HepG2 (cell line): Measurements from ENCODE around the gene OSER1. TPM values are rescaled to one million over a fixed set of nuclear protein-coding genes. Genes with fewer than 3 reads are reported as not detected.

Source experiments
- ASH2L ChIP-seq: fragments of 300-600, 200-600 bp; sonication (generic); IDR thresholded peaks from 2 replicates; pipeline ENCODE4 v1.7.0; 2017; ENCODE audit warnings: low read depth, mild to moderate bottlenecking, moderate library complexity, mixed read lengths, low read length; ENCODE audit not compliant: insufficient read length
- CEBPG ChIP-seq: IDR thresholded peaks from 2 replicates; pipeline ENCODE4 v1.6.1; 2016
- DMAP1 ChIP-seq: IDR thresholded peaks from 2 replicates; pipeline ENCODE4 v1.6.1; 2016
- EED ChIP-seq: sonication (generic); formaldehyde crosslinking; IDR thresholded peaks from 2 replicates; pipeline ENCODE4 v1.5.0; 2020; ENCODE audit warnings: mild to moderate bottlenecking, missing genetic modification reagents
- FOXK1 ChIP-seq: sonication (generic); formaldehyde crosslinking; IDR thresholded peaks from 2 replicates; pipeline ENCODE4 v1.4.0; 2020; ENCODE audit warnings: low read depth, missing genetic modification reagents, borderline replicate concordance
- GATAD2A ChIP-seq: IDR thresholded peaks from 2 replicates; pipeline ENCODE4 v1.6.1; 2016
- HNF4G ChIP-seq, 2 experiments: sonication (generic) in 1 of 2; formaldehyde crosslinking in 1 of 2; IDR thresholded peaks; 2 replicates each; pipeline versions ENCODE4 v1.4.0 to v1.6.1; 2011 to 2020; ENCODE audit warnings: borderline replicate concordance in 2 of 2, low read depth in 2 of 2, mild to moderate bottlenecking in 2 of 2, low read length in 1 of 2, missing genetic modification reagents in 1 of 2, moderate library complexity in 1 of 2
- IKZF4 ChIP-seq: sonication (generic); formaldehyde crosslinking; IDR thresholded peaks from 2 replicates; pipeline ENCODE4 v1.5.1; 2020; ENCODE audit warnings: borderline replicate concordance, mild to moderate bottlenecking, low read depth, missing genetic modification reagents; ENCODE audit errors: not compliant biosample characterization
- JDP2 ChIP-seq: sonication (generic); formaldehyde crosslinking; IDR thresholded peaks from 2 replicates; pipeline ENCODE4 v1.8.1; 2022; ENCODE audit warnings: missing genetic modification reagents, borderline replicate concordance
- KDM4B ChIP-seq: sonication (generic); formaldehyde crosslinking; IDR thresholded peaks from 2 replicates; pipeline ENCODE4 v1.4.0; 2020; ENCODE audit warnings: missing genetic modification reagents
- KLF12 ChIP-seq: sonication (generic); formaldehyde crosslinking; IDR thresholded peaks from 2 replicates; pipeline ENCODE4 v1.4.0; 2020; ENCODE audit warnings: missing genetic modification reagents, borderline replicate concordance
- MIXL1 ChIP-seq: IDR thresholded peaks from 2 replicates; pipeline ENCODE4 v1.6.1; 2016
- MXI1 ChIP-seq: IDR thresholded peaks from 3 replicates; pipeline ENCODE4 v1.6.1; 2012; ENCODE audit warnings: low read depth, low read length, inconsistent platforms, borderline replicate concordance
- MZF1 ChIP-seq: sonication (generic); formaldehyde crosslinking; IDR thresholded peaks from 2 replicates; pipeline ENCODE4 v1.8.1; 2023; ENCODE audit warnings: mild to moderate bottlenecking, missing genetic modification reagents, borderline replicate concordance
- NFYC ChIP-seq: IDR thresholded peaks from 2 replicates; pipeline ENCODE4 v1.6.1; 2016; ENCODE audit warnings: missing genetic modification reagents, missing compliant biosample characterization
- NR2F6 ChIP-seq, 2 experiments: IDR thresholded peaks; 2 replicates each; pipeline ENCODE4 v1.6.1; 2016; ENCODE audit warnings: antibody characterized with exemption in 1 of 2, mild to moderate bottlenecking in 1 of 2
- RXRB ChIP-seq: IDR thresholded peaks from 2 replicates; pipeline ENCODE4 v1.6.1; 2016; ENCODE audit warnings: borderline replicate concordance, missing genetic modification reagents, missing compliant biosample characterization
- SOX13 ChIP-seq, 3 experiments: fragments of 450-650 bp in 1 of 3; sonication (generic) in 1 of 3; formaldehyde crosslinking in 1 of 3; IDR thresholded peaks in 2 of 3; conservative IDR thresholded peaks in 1 of 3; 2 replicates each; pipeline versions ENCODE4 v1.5.0 to v1.6.1; 2016 to 2020; ENCODE audit warnings: antibody characterized with exemption in 1 of 3, mild to moderate bottlenecking in 1 of 3, missing compliant biosample characterization in 1 of 3, missing genetic modification reagents in 1 of 3, moderate library complexity in 1 of 3
- SP140L ChIP-seq: sonication (generic); formaldehyde crosslinking; IDR thresholded peaks from 2 replicates; pipeline ENCODE4 v1.4.0; 2020; ENCODE audit warnings: missing genetic modification reagents, borderline replicate concordance
- ZFP36L1 ChIP-seq: sonication (generic); formaldehyde crosslinking; IDR thresholded peaks from 2 replicates; pipeline ENCODE4 v1.8.0; 2022; ENCODE audit warnings: mild to moderate bottlenecking, missing genetic modification reagents, moderate library complexity
- ZNF138 ChIP-seq: sonication (generic); formaldehyde crosslinking; IDR thresholded peaks from 2 replicates; pipeline ENCODE4 v1.5.0; 2020; ENCODE audit warnings: mild to moderate bottlenecking, low read depth, missing genetic modification reagents
- ZNF589 ChIP-seq: sonication (generic); formaldehyde crosslinking; conservative IDR thresholded peaks from 2 replicates; pipeline ENCODE4 v1.8.0; 2022; ENCODE audit warnings: mild to moderate bottlenecking, moderate library complexity, missing genetic modification reagents
- ZSCAN12 ChIP-seq: sonication (generic); formaldehyde crosslinking; IDR thresholded peaks from 2 replicates; pipeline ENCODE4 v1.9.0; 2021; ENCODE audit warnings: mild to moderate bottlenecking, missing genetic modification reagents
- polyA plus RNA-seq, 8 experiments: library from polyadenylated mRNA; depleted of rRNA in 3 of 8; stranded (reverse) in 7 of 8; unstranded in 1 of 8; fragments of >200 nt; fragmentation: Illumina TruSeq in 4 of 8; extraction: Trizol in 4 of 8; gene quantifications; 2 replicates each; pipeline versions ENCODE4 v1.2.1 to v1.2.3, GENCODE V29; 2011 to 2016; ENCODE audit warnings: low read depth in 4 of 8, missing spikeins in 1 of 8, mixed read lengths in 1 of 8; ENCODE audit not compliant: insufficient read depth in 1 of 8
- total RNA-seq, 5 experiments: library from RNA; depleted of rRNA; stranded (reverse); fragments of >200 nt; fragmentation: Illumina TruSeq; extraction: Trizol; gene quantifications; 2 replicates each; pipeline ENCODE4 v1.2.3, GENCODE V29; 2016; ENCODE audit warnings: low read depth in 1 of 5
- TF ChIP-seq, protein P1 (sequence below): IDR thresholded peaks from 2 replicates; pipeline ENCODE4 v1.4.0; 2020; ENCODE audit warnings: mild to moderate bottlenecking, missing genetic modification reagents
- TF ChIP-seq, protein P2 (sequence below): IDR thresholded peaks from 2 replicates; pipeline ENCODE4 v1.6.1; 2016
- TF ChIP-seq, protein P3 (sequence below): sonication (generic); IDR thresholded peaks from 2 replicates; pipeline ENCODE4 v1.6.1; 2016; ENCODE audit warnings: low read depth, borderline replicate concordance

The OSER1 gene
- total and polyA plus RNA-seq, 2 of the 13 experiments (the other 11 are each of a cell fraction or from before 2014, with no cell fraction given) = 71.2 to 71.5 TPM

DNA sequence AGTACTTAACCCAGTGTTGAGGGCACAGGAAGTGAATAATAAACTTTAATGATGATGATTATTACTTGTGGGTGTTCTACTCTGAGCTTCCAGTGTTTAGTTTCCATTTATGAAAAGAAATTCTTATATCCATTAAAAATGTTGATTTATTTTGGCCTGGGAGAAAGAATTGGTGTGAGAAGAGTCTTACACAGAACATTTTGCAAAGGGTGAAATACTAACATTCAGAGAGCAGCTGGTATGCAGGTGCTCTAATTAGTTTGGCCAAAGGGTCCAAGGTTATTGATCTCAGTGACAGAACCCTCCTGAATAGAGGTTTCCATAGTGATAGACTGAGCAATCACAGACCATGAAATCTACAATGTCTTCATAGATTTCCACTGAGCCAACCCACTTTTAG is 4.4 kb downstream of the OSER1 start (continued):
- peak; percentile 62; the same call in 1 of the 2 replicates for TF ChIP-seq ZFP36L1 (CRISPR knock-in tag)
- TF ChIP-seq ZNF138 = 0 out of 2 replicates have a peak, but pooled peaks have one; percentile 24
- TF ChIP-seq ZSCAN12 (CRISPR knock-in tag) = 0 out of 2 replicates have a peak, but pooled peaks have one; percentile 30
- TF ChIP-seq DMAP1 (CRISPR knock-in tag) = 0 out of 2 replicates have a peak, but pooled peaks have one; percentile 4
- TF ChIP-seq CEBPG (CRISPR knock-in tag) = peak; percentile 43; the same call in 1 of the 2 replicates
- TF ChIP-seq SOX13 (IDR thresholded peaks at IDR 0.05) = no peak
- peak in 1 of 2 experiments; percentile 41; a peak in 1 of 4 replicates for TF ChIP-seq SOX13 (CRISPR knock-in tag; conservative IDR thresholded peaks at IDR 0.05 in 1 of 2, IDR thresholded peaks at IDR 0.05 in 1 of 2)
- TF ChIP-seq GATAD2A (CRISPR knock-in tag) = peak; percentile 46; the same call in 1 of the 2 replicates
- TF ChIP-seq MIXL1 (CRISPR knock-in tag) = peak; percentile 100
- TF ChIP-seq, protein P1, sequence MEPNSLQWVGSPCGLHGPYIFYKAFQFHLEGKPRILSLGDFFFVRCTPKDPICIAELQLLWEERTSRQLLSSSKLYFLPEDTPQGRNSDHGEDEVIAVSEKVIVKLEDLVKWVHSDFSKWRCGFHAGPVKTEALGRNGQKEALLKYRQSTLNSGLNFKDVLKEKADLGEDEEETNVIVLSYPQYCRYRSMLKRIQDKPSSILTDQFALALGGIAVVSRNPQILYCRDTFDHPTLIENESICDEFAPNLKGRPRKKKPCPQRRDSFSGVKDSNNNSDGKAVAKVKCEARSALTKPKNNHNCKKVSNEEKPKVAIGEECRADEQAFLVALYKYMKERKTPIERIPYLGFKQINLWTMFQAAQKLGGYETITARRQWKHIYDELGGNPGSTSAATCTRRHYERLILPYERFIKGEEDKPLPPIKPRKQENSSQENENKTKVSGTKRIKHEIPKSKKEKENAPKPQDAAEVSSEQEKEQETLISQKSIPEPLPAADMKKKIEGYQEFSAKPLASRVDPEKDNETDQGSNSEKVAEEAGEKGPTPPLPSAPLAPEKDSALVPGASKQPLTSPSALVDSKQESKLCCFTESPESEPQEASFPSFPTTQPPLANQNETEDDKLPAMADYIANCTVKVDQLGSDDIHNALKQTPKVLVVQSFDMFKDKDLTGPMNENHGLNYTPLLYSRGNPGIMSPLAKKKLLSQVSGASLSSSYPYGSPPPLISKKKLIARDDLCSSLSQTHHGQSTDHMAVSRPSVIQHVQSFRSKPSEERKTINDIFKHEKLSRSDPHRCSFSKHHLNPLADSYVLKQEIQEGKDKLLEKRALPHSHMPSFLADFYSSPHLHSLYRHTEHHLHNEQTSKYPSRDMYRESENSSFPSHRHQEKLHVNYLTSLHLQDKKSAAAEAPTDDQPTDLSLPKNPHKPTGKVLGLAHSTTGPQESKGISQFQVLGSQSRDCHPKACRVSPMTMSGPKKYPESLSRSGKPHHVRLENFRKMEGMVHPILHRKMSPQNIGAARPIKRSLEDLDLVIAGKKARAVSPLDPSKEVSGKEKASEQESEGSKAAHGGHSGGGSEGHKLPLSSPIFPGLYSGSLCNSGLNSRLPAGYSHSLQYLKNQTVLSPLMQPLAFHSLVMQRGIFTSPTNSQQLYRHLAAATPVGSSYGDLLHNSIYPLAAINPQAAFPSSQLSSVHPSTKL = peak; percentile 75
- no peak for TF ChIP-seq JDP2
- peak; percentile 24; the same call in 1 of the 2 replicates for TF ChIP-seq RXRB (CRISPR knock-in tag)
- peak; percentile 70 for TF ChIP-seq ASH2L
- no peak for TF ChIP-seq ZNF589
- peak; percentile 63; the same call in 1 of the 3 replicates for TF ChIP-seq MXI1
- no peak for TF ChIP-seq MZF1 (CRISPR knock-in tag)
- peak; percentile 26; the same call in 1 of the 2 replicates for TF ChIP-seq FOXK1 (CRISPR knock-in tag)
- 0 out of 2 replicates have a peak, but pooled peaks have one; percentile 20 for TF ChIP-seq NFYC
- TF ChIP-seq NR2F6 (IDR thresholded peaks at IDR 0.05) = no peak
- 0 out of 2 replicates have a peak, but pooled peaks have one; percentile 34 for TF ChIP-seq NR2F6 (CRISPR knock-in tag; IDR thresholded peaks at IDR 0.05)
- TF ChIP-seq, protein P2, sequence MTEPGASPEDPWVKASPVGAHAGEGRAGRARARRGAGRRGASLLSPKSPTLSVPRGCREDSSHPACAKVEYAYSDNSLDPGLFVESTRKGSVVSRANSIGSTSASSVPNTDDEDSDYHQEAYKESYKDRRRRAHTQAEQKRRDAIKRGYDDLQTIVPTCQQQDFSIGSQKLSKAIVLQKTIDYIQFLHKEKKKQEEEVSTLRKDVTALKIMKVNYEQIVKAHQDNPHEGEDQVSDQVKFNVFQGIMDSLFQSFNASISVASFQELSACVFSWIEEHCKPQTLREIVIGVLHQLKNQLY (CRISPR knock-in tag) = peak; percentile 62
- no peak for TF ChIP-seq IKZF4 (CRISPR knock-in tag)
- TF ChIP-seq KLF12 (CRISPR knock-in tag) = 0 out of 2 replicates have a peak, but pooled peaks have one; percentile 32
- TF ChIP-seq, protein P3, sequence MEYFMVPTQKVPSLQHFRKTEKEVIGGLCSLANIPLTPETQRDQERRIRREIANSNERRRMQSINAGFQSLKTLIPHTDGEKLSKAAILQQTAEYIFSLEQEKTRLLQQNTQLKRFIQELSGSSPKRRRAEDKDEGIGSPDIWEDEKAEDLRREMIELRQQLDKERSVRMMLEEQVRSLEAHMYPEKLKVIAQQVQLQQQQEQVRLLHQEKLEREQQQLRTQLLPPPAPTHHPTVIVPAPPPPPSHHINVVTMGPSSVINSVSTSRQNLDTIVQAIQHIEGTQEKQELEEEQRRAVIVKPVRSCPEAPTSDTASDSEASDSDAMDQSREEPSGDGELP = peak; percentile 80; the same call in 1 of the 2 replicates
- no peak for TF ChIP-seq EED
- TF ChIP-seq HNF4G (IDR thresholded peaks at IDR 0.05; ENCODE audit: borderline replicate concordance, low read depth, low read length) = peak; percentile 63; the same call in 1 of the 2 replicates
- TF ChIP-seq HNF4G (CRISPR knock-in tag; IDR thresholded peaks at IDR 0.05; ENCODE audit: borderline replicate concordance, low read depth) = no peak
- TF ChIP-seq KDM4B (CRISPR knock-in tag) = no peak
- TF ChIP-seq SP140L = 0 out of 2 replicates have a peak, but pooled peaks have one; percentile 38
